DMS153 (cell line): ENCODE measurements around the gene TYMP.

Source experiments
- DNase-seq: peaks from one replicate; lab custom pipeline; 2025; lab: John Stamatoyannopoulos, UW

TYMP gene

DNA sequence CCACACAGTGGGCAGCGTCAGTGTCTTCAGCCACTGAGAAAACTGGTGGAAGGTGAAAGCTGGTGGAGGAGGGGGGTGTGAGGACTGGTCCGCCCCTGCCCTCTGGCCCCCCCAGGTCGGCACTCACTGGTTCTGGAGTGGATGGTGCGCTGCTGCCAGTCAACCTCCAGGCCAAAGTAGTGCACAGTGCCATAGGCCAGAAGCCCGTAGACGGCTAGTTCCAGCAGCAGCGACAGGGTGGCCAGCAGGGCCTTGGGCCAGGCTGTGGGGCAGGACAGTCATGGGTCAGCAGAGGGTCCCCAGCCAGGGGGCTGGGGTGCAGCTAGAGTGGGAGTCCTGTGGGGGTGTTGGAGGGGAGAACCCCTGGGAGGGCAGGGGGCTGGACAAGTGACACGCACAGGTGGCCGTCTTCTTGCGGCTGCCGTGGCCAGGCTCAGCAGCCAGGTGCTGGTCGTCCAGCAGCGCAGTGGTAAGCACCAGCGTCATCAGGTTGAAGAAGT is 24.5 kb downstream of the TYMP start:
- DNase-seq, result no peak

DNA sequence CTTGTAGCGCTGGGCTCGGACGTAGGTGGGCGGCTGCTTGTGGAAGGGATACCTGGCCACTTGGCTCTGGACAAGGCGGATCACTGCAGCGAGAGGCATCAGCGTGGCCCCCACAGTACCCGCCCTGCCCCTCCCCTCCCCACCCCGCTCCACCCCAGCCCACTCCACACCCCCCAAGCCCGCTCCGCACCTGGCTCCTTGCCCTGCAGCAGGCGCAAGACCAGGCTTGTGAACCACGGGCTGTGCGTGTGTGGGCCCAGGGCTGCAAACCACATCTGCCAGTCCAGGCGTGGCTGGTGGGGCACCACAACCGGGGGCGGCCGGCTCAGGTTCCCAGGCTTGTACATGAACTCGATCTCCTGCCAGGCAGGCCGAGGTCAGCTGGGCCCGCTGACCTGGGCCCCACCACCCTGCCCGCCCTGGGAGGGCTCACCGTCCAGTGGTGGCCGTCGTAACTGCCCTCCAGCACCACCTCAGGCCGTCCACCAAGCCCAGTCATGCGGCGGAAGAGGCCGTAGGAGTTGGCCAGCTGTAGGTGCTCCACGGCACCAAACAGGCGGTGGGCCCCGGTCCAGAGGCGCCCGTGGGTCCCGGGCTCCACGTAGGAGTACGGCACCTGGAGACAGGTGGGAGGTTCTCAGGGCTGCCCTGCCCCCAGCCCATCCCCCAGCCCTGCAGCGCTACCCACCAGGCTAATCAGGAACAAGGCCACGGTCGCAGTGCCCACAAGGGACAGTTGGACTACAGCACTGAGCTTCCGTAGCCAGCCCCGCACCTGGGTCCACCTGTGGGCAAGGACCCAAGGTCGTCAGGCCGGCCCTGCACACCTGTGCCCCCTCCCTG is 25.2 kb downstream of the TYMP start:
- DNase-seq, result no peak

DNA sequence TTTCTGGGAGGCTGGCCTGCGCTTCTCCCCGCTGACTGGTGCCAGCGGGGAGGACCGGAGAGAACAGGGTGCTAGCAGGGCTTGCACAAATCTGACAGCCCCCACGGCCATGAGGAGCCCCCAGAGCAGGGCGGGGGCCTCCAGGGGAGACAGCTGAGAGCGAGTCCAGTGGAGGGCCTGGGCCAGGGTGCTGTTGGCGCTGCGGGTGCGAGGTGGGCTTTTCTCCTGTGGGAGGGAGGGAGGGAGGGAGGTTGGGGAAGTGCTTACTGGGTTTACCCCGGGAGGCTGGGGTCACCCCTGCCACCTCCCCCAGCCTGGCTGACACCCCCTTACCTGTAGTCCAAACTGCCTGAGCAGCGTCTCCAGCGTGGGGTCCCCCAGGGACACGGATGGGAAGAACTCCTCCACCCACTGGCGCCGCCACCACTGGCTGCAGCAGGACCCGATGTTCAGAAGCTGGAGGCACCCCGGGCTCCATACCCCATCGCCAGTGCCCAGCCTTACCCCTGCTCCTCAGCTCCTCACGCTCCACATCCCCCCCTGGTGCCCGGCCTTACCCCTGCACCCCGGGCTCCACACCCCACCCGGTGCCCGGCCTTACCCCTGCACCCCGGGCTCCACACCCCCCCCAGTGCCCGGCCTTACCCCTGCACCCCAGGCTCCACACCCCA is 26.2 kb downstream of the TYMP start:
- no peak for DNase-seq

DNA sequence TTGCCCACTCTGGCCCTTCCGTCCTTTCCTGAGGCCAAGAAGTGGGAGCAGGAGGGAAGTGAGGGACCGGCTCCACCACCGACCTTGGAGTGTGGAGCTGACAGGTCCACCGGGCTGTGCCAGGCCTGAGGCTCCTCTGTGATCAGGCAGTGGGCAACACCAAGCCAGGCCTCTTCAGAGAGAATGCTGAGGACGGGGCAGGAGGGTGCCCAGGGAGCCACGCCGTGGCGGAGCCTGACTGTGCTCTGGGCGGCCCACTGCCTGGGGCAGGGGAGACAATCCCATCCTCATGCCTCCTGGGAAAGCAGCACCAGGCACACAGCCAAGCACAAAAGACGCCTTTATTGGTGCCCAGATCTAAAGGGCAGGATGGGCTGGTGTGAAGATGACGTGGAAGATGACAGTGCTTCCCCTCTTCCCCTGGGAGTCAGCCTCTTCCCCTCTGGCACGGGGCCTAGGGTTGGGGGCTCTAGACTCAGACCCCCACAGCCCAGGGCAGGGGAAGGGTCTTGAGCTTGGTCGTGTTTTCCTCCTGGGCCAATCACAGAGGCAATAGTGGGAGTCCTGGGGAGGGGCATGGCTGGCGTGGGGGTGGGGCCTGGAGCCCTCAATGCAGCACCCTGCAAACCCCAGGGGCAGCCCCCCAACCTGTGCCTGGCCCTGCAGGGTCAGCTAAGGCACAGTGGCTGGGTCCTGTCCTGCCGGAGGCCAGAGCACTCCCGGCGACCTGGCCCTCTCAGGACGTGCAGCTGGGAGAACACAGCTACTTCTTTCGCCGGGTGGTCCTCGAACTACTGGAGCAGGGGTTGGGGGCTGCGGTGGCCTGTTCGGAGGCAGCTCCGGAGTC is 27.0 kb downstream of the TYMP start:
- DNase-seq, result no peak

DNA sequence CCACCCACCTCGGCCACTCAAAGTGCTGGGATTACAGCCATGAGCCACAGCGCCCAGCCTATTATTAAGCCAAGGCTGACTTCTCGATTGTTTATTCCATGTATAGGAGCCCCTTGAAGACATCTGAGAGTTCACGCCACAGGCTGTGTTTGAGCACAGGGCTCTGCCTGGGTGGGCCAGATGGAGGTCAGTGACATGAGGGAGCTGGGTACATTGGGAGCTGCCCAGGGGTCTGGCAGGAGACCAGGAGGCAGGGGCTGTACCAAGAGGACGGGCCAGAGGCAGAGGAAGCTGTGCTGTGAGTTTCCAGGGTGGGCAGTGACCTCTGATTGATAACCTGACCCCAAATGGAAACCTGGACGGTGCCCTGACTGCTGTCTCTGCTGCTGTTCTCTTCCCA is 27.7 kb downstream of the TYMP start:
- no peak for DNase-seq

DNA sequence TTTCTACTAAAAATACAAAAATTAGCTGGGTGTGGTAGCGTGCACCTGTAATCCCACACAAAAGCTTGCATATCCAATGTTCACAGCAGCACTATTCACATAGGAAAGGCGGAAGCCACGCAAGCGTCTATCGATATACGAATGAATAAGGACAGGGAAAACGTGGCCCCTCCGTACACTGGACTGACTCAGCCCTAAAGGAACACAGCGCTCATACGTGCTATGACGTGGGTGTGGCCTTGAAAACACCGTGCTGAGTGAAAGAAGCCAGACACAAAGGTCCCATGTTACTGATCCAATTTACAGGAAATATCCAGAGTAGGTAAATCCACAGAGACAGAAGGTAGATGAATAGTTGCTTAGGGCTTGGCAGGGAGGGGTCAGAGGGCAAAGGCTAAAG is 29.4 kb downstream of the TYMP start:
- DNase-seq, result no peak

DNA sequence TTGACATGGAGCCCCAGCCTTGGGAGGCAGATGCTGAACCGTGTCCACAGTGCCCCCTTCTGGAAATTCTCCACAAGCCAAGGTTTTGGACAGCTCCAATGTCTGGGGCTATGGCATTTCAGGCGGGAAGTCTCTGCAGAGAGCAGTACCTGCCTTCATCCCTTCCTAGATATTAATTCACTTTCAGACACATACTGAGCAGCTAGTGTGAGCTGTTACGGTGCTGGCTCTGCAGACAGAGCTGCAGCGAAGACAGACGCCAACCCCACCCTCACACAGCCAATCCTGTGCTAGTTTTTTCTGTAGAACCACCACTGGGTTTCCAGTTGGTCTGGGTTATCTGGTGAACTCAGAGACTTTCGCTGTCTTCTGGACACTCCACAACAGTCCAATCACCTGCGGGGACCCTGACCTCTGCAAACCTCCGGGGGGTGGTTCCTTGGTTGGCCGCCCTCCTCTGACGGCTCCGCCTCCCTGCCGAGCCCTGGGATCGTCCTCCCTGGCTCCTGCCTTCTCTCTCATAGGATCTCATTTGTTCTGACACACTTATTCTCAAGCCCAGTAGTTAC is 31.4 kb downstream of the TYMP start:
- peak; percentile 75 for DNase-seq

DNA sequence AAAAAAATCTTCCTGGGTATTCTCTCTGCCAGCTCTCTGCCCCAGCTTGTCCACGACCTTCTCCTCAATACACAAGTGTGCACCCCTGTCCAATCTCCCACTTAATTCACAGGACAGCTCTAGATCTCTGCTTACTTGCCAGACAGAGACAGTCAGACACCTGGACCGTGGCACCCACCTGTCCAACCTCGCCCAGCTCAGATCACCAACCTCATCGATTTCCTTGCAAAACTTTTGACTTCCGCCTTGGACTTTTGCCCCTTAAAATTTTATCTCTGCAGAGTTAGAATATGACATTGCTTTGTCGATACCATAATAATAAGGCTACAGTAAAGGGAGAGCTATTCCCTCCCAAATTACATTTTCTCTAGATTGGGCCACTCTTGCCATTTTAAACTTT is 32.7 kb downstream of the TYMP start:
- DNase-seq, result no peak

DNA sequence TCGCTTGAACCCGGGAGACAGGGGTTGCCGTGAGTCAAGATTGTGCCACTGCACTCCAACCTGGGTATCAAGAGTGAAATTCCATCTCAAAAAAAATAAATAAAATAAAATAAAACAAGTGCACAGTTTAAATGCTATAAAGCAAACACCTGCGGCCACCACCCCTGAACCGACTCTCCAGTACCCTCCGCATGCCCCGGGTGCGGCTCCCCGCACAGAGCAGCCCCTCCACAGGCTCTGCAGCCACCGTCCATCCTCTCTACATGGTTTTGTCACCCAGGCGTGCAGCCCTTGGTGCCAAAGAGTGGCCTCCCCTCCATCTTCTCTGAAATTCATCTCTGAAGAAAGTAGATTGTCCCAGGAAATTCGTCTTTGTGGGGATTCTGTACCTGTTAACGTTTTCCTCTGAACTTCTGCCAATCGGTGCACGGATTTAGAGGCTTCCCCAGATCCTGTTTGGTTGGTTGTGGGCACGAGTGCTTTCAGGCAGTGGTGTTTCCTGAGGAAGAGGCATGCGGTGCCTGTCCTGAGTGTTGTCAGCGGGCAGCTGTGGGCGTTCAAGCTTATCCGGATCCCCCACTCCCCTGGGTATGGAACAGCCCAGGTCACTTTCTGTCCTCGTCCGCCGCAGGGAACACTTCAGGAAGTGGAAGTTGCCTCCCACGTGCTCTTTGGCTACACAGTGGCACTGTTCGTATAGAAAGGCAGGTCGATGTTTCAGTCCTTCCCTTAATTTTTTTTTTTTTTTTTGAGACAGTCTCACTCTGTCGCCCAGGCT is 39.1 kb downstream of the TYMP start:
- peak; percentile 16 for DNase-seq

DNA sequence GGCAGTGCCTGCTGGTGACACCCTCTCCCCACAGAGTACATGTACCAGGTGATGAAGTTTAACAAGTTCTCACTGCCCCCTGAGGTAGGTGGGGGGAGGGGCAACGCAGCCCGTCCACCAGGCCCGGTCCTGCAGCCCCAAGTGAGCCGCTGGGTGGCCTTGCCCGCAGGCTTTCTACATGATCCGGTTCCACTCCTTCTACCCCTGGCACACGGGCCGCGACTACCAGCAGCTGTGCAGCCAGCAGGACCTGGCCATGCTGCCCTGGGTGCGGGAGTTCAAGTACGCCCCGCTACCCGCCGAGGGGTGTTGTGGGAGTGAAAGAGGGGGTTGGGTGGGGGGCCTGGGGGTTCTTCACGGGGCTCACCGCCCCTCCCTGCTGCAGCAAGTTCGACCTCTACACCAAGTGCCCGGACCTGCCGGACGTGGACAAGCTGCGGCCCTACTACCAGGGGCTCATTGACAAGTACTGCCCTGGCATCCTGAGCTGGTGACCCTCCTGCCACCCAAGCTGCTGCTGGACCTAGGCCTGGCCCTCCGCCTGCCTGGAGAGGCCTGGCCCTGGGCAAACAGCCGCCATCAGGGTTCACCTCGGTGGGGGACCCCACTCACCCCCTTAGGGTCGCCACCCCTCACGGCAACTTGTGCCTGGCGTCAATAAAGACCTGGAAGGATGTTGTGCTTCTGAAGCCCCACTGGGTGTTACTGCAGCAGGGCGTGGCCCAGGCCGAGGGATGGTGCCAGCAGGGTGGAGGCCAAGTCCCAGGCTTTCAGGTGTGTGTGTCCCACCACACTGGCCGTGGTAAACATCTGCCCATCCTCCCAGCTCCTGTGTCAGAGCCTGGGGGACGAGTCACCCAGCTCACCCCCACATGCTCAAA is 40.2 kb downstream of the TYMP start:
- no peak for DNase-seq

DNA sequence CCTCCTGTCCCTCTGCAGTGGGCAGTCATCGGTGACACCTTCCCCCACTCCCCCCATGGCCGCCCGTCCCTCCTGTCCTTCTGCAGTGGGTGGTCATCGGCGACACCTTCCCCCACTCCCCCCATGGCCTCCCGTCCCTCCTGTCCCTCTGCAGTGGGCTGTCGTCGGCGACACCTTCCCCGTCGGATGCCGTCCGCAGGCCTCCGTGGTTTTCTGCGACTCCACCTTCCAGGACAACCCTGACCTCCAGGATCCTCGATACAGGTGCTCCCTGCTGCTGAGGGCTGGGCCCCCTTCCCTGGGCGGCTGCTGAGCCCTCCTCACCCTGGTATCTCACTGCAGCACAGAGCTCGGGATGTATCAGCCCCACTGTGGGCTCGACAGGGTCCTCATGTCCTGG is 40.9 kb downstream of the TYMP start:
- DNase-seq, result no peak

DNA sequence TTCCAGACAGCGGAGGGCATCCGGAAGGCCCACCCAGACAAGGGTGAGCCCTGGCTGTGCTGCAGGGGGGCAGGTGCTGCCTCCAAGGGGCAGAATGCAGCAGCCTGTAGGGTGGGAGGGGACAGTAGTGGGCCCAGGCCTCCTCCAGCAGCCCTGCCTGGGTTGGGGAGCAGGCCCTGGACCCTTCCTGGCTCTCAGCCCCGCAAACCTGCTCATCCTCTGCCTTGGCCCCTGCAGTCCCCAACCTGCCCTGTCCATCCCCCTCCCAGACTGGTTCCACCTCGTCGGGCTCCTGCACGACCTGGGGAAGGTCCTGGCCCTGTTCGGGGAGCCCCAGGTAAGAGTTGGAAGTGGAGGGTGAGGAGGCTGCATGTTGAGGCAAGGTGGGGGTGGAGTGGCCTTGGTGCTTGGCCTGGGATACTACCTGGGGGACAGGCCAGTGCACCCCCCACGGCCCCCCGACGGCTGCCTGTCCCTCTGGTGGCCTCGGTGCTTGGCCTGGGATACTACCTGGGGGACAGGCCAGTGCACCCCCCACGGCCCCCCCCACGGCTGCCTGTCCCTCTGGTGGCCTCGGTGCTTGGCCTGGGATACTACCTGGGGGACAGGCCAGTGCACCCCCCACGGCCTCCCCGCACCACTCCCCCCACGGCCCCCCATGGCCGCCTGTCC is 41.7 kb downstream of the TYMP start:
- DNase-seq, result no peak

DNA sequence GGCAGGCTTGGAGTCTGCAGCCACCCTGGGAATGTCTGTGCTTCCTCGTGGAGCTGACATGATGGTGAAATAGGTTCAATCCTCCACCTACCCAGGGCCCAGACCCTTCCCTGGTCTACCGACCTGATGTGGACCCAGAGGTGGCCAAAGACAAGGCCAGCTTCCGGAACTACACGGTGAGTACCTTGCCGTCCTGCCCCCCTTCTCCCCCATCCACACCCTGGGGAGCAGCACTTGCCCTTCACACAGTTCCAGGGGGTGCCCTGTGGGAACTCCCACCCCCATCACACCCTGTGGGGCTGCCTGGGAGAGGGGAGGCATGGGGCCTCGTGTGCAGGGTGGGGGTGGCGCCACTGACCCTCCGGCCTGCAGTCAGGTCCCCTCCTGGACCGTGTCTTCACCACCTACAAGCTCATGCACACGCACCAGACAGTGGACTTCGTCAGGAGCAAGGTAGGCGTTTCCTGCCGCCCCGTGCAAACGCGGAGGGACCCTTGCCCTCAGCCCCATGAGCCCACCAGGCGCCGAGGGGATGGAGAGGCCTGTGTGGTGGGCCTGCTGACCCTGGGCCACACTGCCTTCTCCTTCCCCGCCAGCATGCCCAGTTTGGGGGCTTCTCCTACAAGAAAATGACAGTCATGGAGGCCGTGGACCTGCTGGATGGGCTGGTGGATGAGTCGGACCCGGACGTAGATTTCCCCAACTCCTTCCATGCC is 42.4 kb downstream of the TYMP start:
- DNase-seq, result no peak

DNA sequence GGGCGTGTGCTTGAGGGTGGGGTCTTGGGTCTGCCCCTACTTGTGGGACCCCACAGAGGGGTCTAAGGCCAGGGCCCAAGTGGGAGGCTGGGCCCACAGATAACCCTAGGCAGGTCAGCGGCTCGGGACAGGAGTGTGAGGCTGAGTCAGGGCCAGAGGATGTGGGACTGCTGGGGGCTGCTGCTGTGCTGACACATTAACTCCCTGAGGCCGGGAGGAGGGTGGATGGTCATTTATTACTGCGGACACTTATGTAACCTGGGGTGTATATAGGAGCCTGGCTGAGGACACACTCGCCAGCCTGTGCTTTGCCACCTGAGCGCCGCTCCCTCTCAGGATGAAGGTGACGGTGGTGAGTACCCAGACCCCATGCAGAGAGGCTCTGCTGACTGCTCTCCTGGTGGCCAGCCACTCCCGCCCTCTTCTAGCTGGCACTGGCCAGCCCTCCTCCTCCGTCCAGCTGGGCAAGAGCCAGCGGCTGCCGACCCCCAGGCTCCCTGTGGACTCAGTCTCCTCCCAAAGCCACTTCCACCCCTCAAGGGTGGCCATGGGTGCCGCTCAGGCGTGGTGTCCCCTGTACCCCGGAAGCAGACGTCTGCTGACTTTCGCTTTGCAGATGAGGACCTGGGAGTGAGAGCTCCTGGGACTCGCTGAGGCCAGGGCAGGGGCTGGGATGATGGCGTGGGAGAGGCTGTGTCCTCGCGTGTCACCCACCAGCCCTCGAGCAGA is 43.1 kb downstream of the TYMP start, which contains the start of gene MIOX:
Gene MIOX, plus strand, starts transcription at position 299 of the 729 bp plus-strand sequence. Its CDS starts 39 bp downstream, at position 338.
- no peak for DNase-seq

DNA sequence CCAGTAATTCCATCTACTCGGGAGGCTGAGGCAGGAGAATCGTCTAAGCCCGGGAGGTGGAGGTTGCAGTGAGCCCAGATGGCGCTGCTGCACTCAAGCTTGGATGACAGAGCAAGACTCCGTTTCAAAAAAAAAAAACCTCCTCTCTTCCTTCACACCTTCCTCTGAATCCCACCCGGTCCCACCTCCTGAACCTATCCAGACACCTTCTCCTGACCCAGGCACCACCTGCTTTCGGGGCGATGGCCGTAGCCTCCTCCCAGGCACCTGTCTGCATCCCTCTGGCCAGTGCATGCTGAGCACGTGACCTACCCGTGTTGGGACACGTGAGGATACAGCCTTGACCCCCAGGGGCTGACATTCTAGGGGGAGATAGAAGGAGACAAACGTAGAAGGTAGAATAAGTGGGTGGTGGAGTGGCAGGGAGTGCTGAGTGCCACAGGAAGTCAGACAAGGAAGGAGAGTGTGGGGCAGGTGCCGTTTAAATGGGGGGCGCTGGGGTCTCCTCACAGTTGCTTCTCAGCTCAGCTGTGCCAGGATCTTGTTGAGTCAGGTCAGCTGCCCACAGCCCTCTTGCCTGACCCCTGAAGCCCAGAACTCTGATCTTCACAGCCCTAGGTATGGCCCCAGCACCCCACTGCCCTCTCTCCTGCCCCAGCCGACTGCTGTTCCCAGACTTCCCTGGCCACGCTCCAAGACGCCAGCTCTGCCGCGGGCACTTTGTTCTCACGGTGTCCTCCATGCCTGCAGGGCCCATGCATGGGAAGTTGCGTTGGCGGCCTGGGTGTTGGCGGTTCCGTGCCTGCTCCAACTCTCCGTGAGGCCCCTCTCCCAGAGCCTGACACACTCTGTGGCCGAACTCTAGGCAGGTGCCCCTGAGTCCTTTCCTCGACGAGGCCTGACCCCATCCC is 44.3 kb downstream of the TYMP start:
- DNase-seq, result no peak

DNA sequence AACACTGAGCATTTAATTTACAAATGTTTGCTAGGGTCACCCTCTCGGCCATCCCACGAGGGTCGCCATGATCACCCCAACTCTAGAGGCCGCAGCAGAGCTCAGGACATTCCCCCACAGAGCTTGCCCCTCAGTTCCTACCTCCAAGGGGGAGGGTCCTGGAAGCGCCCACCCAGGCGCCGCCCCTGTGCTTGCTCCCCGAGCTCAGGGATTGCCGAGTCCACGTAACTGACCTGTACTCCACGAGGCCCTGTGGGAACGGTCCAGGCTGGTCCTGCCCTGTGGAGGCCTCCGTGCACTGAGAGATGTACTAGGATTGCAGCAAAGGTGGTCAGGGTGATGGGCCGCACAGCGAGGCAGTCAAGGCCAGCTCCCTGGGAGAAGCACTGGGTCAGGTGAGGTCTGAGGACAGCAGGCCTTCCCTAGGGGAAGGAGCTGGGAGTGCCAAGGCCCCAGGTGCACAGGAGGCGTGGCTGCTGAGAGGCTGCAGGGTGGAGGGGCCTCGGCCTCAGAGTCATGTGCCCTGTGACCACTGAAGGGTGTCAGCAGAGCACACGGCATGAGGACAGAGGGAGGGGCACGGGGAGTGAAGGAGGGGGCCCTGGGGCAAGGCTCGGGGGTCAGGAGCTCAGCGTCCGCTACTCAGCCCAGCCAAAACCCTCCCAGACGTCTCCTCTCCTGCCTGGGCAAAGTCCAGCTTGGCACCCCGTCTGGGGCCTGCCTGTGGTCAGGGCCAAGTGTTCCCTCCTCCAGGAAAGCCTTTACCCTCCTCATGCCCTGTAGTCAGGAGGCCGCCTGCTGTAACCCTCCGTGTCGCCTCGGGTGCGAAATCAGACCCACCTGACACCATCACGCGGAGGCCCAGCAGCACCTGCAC is 45.6 kb downstream of the TYMP start:
- no peak for DNase-seq
